ENCODE measurements around the gene EYS.

GRCh38 chr6:63708631-63709030 is 1998.4 kb downstream of the EYS start:
- no peak for TF ChIP-seq POLR2AphosphoS5 (IDR thresholded peaks at IDR 0.05)
- no peak for TF ChIP-seq CTCF (IDR thresholded peaks at IDR 0.05)
- TF ChIP-seq POLR2A (IDR thresholded peaks at IDR 0.05; ENCODE audit: low read depth), result no peak
